ENCODE measurements around the gene LORICRIN.

The LORICRIN gene

GRCh38 chr1:153238527-153238926, 21.0 kb upstream of the LORICRIN start:
- no peak overlapping the region for H3K4me3 ChIP-seq (replicated peaks; ENCODE audit: low read depth, low read length)
- no peak for DNase-seq (ENCODE audit: extremely low read depth, insufficient read length)
- H3K36me3 ChIP-seq (ENCODE audit: control insufficient read depth, insufficient read depth, low read length), result no peaks in the 10 kb centered on the region
- no peaks in the 10 kb centered on the region for H3K27me3 ChIP-seq (replicated peaks; ENCODE audit: control insufficient read depth, insufficient read depth, low read length)
- peak; percentile 38 for TF ChIP-seq CTCF (IDR thresholded peaks at IDR 0.05; ENCODE audit: insufficient read depth, low read length, poor library complexity, severe bottlenecking)

GRCh38 chr1:153242160-153242559, 17.3 kb upstream of the LORICRIN start:
- no peaks in the 10 kb centered on the region for H3K27me3 ChIP-seq (replicated peaks; ENCODE audit: control insufficient read depth, insufficient read depth, low read length)
- DNase-seq (ENCODE audit: extremely low read depth, insufficient read length), result no peak
- no peak overlapping the region for H3K4me3 ChIP-seq (replicated peaks; ENCODE audit: low read depth, low read length)
- H3K36me3 ChIP-seq (ENCODE audit: control insufficient read depth, insufficient read depth, low read length), result no peaks in the 10 kb centered on the region
- no peak for TF ChIP-seq CTCF (IDR thresholded peaks at IDR 0.05; ENCODE audit: insufficient read depth, low read length, poor library complexity, severe bottlenecking)

- TF ChIP-seq CTCF (IDR thresholded peaks at IDR 0.05; ENCODE audit: insufficient read depth, low read length, poor library complexity, severe bottlenecking), result no peak
- no peak overlapping the region for H3K4me3 ChIP-seq (replicated peaks; ENCODE audit: low read depth, low read length)
Measured at GRCh38 chr1:153245466-153245865, 14.0 kb upstream of the LORICRIN start.

GRCh38 chr1:153246018-153246417, 13.5 kb upstream of the LORICRIN start:
- Histone ChIP-seq H3K36me3 (ENCODE audit: control insufficient read depth, insufficient read depth, low read length) (no peaks in the 10 kb centered on the region), H3K4me3 (replicated peaks; ENCODE audit: low read depth, low read length) (no peak overlapping the region), H3K27me3 (replicated peaks; ENCODE audit: control insufficient read depth, insufficient read depth, low read length) (no peaks in the 10 kb centered on the region)
- no peak for DNase-seq (ENCODE audit: extremely low read depth, insufficient read length)
- TF ChIP-seq CTCF (IDR thresholded peaks at IDR 0.05; ENCODE audit: insufficient read depth, low read length, poor library complexity, severe bottlenecking), result no peak

More at GRCh38 chr1:153245466-153245865, 14.0 kb upstream of the LORICRIN start:
- no peak for DNase-seq (ENCODE audit: extremely low read depth, insufficient read length)
- H3K36me3 ChIP-seq (ENCODE audit: control insufficient read depth, insufficient read depth, low read length), result no peaks in the 10 kb centered on the region
- H3K27me3 ChIP-seq (replicated peaks; ENCODE audit: control insufficient read depth, insufficient read depth, low read length), result no peaks in the 10 kb centered on the region

GRCh38 chr1:153246825-153247224, 12.7 kb upstream of the LORICRIN start:
- no peaks in the 10 kb centered on the region for H3K36me3 ChIP-seq (ENCODE audit: control insufficient read depth, insufficient read depth, low read length)
- no peak for DNase-seq (ENCODE audit: extremely low read depth, insufficient read length)
- H3K27me3 ChIP-seq (replicated peaks; ENCODE audit: control insufficient read depth, insufficient read depth, low read length), result no peaks in the 10 kb centered on the region
- no peak overlapping the region for H3K4me3 ChIP-seq (replicated peaks; ENCODE audit: low read depth, low read length)
- TF ChIP-seq CTCF (IDR thresholded peaks at IDR 0.05; ENCODE audit: insufficient read depth, low read length, poor library complexity, severe bottlenecking), result no peak

Measured in GM06990 (cell line).